ENCODE measurements around the gene ANGPTL1. TPM values are rescaled to one million over a fixed set of nuclear protein-coding genes. Genes with fewer than 3 reads are reported as not detected.

ANGPTL1 gene
- total RNA-seq, 2 experiments from 2014 or later, result not detected

DNA sequence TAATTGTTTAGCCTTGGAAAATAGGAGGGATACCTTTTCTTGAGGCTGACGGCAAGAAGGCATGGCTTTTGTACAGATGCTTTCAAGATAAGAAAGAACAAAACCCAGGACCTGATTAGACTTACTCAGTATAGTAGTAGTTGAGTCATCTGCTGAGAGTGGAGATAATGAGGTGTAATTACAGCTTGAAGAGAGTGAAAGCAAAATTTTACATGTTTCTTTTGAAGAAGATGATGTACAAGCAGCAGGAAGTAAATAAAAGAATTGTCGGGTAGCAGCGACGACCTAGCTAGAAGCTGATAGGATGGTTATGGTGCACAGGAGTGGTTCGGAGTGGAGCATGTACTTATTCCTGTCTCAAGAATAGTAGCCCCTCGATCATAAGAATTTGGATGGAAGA lies 6.6 kb downstream of the ANGPTL1 start:
- H3K4me1 ChIP-seq (ENCODE audit: insufficient read depth, low read length, poor library complexity, severe bottlenecking), result no peaks in the 10 kb centered on the region
- intact Hi-C loops (cut with micrococcal nuclease; ENCODE audit: unreplicated experiment), result no loop called here
- no peaks in the 10 kb centered on the region for H3K79me2 ChIP-seq (ENCODE audit: insufficient read depth, low read depth, low read length)
- H3K4me2 ChIP-seq (ENCODE audit: low read length), result no peak overlapping the region
- no peak overlapping the region for H3K4me3 ChIP-seq (ENCODE audit: low read depth, low read length, poor library complexity, severe bottlenecking)
- DNase-seq (ENCODE audit: low spot score), result no peak
- no peak for TF ChIP-seq EZH2phosphoT487 (IDR thresholded peaks at IDR 0.05; ENCODE audit: borderline replicate concordance, low read depth, low read length)
- ChIA-PET POLR2A (interaction anchor here (0.9 to 1.1 kb wide), 4 partner anchors 9 to 36 kb away, joined by 3 to 4 read pairs (median 3); no protein-coding TSS in a partner anchor), CTCF (ENCODE audit: unreplicated experiment) (no interaction called here)
- H3K36me3 ChIP-seq (ENCODE audit: insufficient read depth, low read length), result peaks cover 58% of the 10 kb centered on the region
- BruUV-seq (replicated peaks), result no TSS peak
- H3K9me3 ChIP-seq (ENCODE audit: low read length), result no peaks in the 10 kb centered on the region
- no peak overlapping the region for H2AFZ ChIP-seq (ENCODE audit: low read length)
- H4K20me1 ChIP-seq (ENCODE audit: insufficient read depth, low read length), result no peaks in the 10 kb centered on the region
- no peak overlapping the region for H3K27ac ChIP-seq (ENCODE audit: low read depth, low read length, poor library complexity, severe bottlenecking)
- no peaks in the 10 kb centered on the region for H3K9me2 ChIP-seq (ENCODE audit: insufficient read depth, low read length)

- H3K9me3 ChIP-seq (ENCODE audit: low read length), result no peaks in the 10 kb centered on the region
- BruUV-seq (replicated peaks), result no TSS peak
- CTCF ChIA-PET (ENCODE audit: unreplicated experiment), result no interaction called here
Measured at GRCh38 chr1:178862864-178863263, 8.0 kb downstream of the ANGPTL1 start.

DNA sequence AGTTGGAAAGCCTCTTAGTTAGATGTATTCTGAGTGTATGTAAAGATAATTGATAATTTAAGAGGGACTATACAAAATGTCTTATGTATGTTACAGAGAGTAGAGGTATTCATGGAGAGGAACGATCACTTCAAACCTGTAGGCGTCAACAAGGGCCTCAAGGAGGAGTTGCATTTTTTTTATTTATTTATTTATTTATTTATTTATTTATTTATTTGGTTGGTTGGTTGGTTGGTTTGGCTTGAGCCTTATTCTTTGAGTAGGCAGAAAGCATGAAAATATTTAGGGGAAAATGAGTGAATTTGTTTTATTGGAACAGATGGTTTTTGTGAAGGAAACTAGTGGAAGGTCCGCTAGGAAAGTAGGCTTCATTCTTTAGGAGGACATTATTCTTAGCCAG lies 8.5 kb downstream of the ANGPTL1 start:
- no peaks in the 10 kb centered on the region for H3K9me2 ChIP-seq (ENCODE audit: insufficient read depth, low read length)

More at GRCh38 chr1:178862864-178863263, 8.0 kb downstream of the ANGPTL1 start:
- H4K20me1 ChIP-seq (ENCODE audit: insufficient read depth, low read length), result no peaks in the 10 kb centered on the region
- intact Hi-C loops (cut with micrococcal nuclease; ENCODE audit: unreplicated experiment), result no loop called here
- no peak overlapping the region for H3K4me3 ChIP-seq (ENCODE audit: low read depth, low read length, poor library complexity, severe bottlenecking)
- no peaks in the 10 kb centered on the region for H3K9me2 ChIP-seq (ENCODE audit: insufficient read depth, low read length)
- DNase-seq (ENCODE audit: low spot score), result no peak
- H2AFZ ChIP-seq (ENCODE audit: low read length), result no peak overlapping the region
- H3K27ac ChIP-seq (ENCODE audit: low read depth, low read length, poor library complexity, severe bottlenecking), result no peak overlapping the region
- H3K4me2 ChIP-seq (ENCODE audit: low read length), result no peak overlapping the region
- TF ChIP-seq EZH2phosphoT487 (IDR thresholded peaks at IDR 0.05; ENCODE audit: borderline replicate concordance, low read depth, low read length), result no peak
- TF ChIP-seq, protein P1, sequence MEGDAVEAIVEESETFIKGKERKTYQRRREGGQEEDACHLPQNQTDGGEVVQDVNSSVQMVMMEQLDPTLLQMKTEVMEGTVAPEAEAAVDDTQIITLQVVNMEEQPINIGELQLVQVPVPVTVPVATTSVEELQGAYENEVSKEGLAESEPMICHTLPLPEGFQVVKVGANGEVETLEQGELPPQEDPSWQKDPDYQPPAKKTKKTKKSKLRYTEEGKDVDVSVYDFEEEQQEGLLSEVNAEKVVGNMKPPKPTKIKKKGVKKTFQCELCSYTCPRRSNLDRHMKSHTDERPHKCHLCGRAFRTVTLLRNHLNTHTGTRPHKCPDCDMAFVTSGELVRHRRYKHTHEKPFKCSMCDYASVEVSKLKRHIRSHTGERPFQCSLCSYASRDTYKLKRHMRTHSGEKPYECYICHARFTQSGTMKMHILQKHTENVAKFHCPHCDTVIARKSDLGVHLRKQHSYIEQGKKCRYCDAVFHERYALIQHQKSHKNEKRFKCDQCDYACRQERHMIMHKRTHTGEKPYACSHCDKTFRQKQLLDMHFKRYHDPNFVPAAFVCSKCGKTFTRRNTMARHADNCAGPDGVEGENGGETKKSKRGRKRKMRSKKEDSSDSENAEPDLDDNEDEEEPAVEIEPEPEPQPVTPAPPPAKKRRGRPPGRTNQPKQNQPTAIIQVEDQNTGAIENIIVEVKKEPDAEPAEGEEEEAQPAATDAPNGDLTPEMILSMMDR (conservative IDR thresholded peaks at IDR 0.05; ENCODE audit: low read length), result no peak
- H3K36me3 ChIP-seq (ENCODE audit: insufficient read depth, low read length), result peaks cover 62% of the 10 kb centered on the region
- H3K4me1 ChIP-seq (ENCODE audit: insufficient read depth, low read length, poor library complexity, severe bottlenecking), result no peaks in the 10 kb centered on the region
- no peaks in the 10 kb centered on the region for H3K79me2 ChIP-seq (ENCODE audit: insufficient read depth, low read depth, low read length)
- POLR2A ChIA-PET, result interaction anchor here (0.6 to 1.2 kb wide), 2 partner anchors 10 to 44 kb away, joined by 3 read pairs; no protein-coding TSS in a partner anchor

More for the DNA sequence above, 8.5 kb downstream of the ANGPTL1 start:
- Histone ChIP-seq H3K4me1 (ENCODE audit: insufficient read depth, low read length, poor library complexity, severe bottlenecking) (no peaks in the 10 kb centered on the region), H3K4me3 (ENCODE audit: low read depth, low read length, poor library complexity, severe bottlenecking) (no peak overlapping the region), H3K36me3 (ENCODE audit: insufficient read depth, low read length) (peaks cover 62% of the 10 kb centered on the region), H3K27ac (ENCODE audit: low read depth, low read length, poor library complexity, severe bottlenecking) (no peak overlapping the region), H3K4me2 (ENCODE audit: low read length) (no peak overlapping the region), H4K20me1 (ENCODE audit: insufficient read depth, low read length) (no peaks in the 10 kb centered on the region), H3K79me2 (ENCODE audit: insufficient read depth, low read depth, low read length) (no peaks in the 10 kb centered on the region), H3K9me3 (ENCODE audit: low read length) (no peaks in the 10 kb centered on the region), H2AFZ (ENCODE audit: low read length) (no peak overlapping the region)
- POLR2A ChIA-PET, result interaction anchor here (0.6 to 1.2 kb wide), 4 partner anchors 10 to 47 kb away, joined by 3 read pairs; no protein-coding TSS in a partner anchor
- CTCF ChIA-PET (ENCODE audit: unreplicated experiment), result no interaction called here
- DNase-seq (ENCODE audit: low spot score), result no peak
- TF ChIP-seq, protein P1 (conservative IDR thresholded peaks at IDR 0.05; ENCODE audit: low read length), result no peak
- no peak for TF ChIP-seq EZH2phosphoT487 (IDR thresholded peaks at IDR 0.05; ENCODE audit: borderline replicate concordance, low read depth, low read length)
- BruUV-seq (replicated peaks), result no TSS peak
- intact Hi-C loops (cut with micrococcal nuclease; ENCODE audit: unreplicated experiment), result no loop called here
